ENCODE data around the gene DMPK.

The DMPK gene

GRCh38 chr19:45827459-45828093, 45.3 kb upstream of the DMPK start:
- no peak overlapping the region for H3K9ac ChIP-seq (ENCODE audit: low read length)
- no peaks in the 10 kb centered on the region for H4K20me1 ChIP-seq (ENCODE audit: low read depth, low read length)
- H2AFZ ChIP-seq (ENCODE audit: low read depth, low read length, severe bottlenecking) = no peak overlapping the region
- no peaks in the 10 kb centered on the region for H3K27me3 ChIP-seq (ENCODE audit: low read length)
- no peaks in the 10 kb centered on the region for H3F3A ChIP-seq (ENCODE audit: insufficient read depth)
- no peak overlapping the region for H3K27ac ChIP-seq (ENCODE audit: low read depth, low read length)
- H3K9me2 ChIP-seq (replicated peaks; ENCODE audit: insufficient read depth, low read length) = no peaks in the 10 kb centered on the region
- TF ChIP-seq EZH2phosphoT487 (conservative IDR thresholded peaks at IDR 0.05; ENCODE audit: low read length) (no peak), CTCF (IDR thresholded peaks at IDR 0.05; ENCODE audit: insufficient read depth, low read length, poor library complexity, severe bottlenecking) (no peak)
- no peaks in the 10 kb centered on the region for H3K9me3 ChIP-seq (ENCODE audit: insufficient read depth, low read length)
- no peaks in the 10 kb centered on the region for H3K79me2 ChIP-seq (ENCODE audit: insufficient read depth, low read length)
- no peaks in the 10 kb centered on the region; the same call in 1 of the 2 replicates for H3K36me3 ChIP-seq (ENCODE audit: low read length)
- no peak overlapping the region for H3K4me2 ChIP-seq (ENCODE audit: low read depth, low read length, poor library complexity, severe bottlenecking)
- no peak overlapping the region for H3K4me3 ChIP-seq (ENCODE audit: insufficient read depth, low read length, poor library complexity, severe bottlenecking)

GRCh38 chr19:45826934-45827333, 44.6 kb upstream of the DMPK start:
- no peaks in the 10 kb centered on the region for H3K9me2 ChIP-seq (replicated peaks; ENCODE audit: insufficient read depth, low read length)
- H3K27me3 ChIP-seq (ENCODE audit: low read length) = no peaks in the 10 kb centered on the region
- no peak overlapping the region for H3K27ac ChIP-seq (ENCODE audit: low read depth, low read length)
- H3K36me3 ChIP-seq (ENCODE audit: low read length) = no peaks in the 10 kb centered on the region; the same call in 1 of the 2 replicates
- H3F3A ChIP-seq (ENCODE audit: insufficient read depth) = no peaks in the 10 kb centered on the region
- H3K79me2 ChIP-seq (ENCODE audit: insufficient read depth, low read length) = no peaks in the 10 kb centered on the region
- H3K9ac ChIP-seq (ENCODE audit: low read length) = no peak overlapping the region
- H3K9me3 ChIP-seq (ENCODE audit: insufficient read depth, low read length) = no peaks in the 10 kb centered on the region
- H4K20me1 ChIP-seq (ENCODE audit: low read depth, low read length) = no peaks in the 10 kb centered on the region
- H3K4me3 ChIP-seq (ENCODE audit: insufficient read depth, low read length, poor library complexity, severe bottlenecking) = no peak overlapping the region
- H2AFZ ChIP-seq (ENCODE audit: low read depth, low read length, severe bottlenecking) = no peak overlapping the region
- TF ChIP-seq EZH2phosphoT487 (conservative IDR thresholded peaks at IDR 0.05; ENCODE audit: low read length) (no peak), CTCF (IDR thresholded peaks at IDR 0.05; ENCODE audit: insufficient read depth, low read length, poor library complexity, severe bottlenecking) (no peak)
- H3K4me2 ChIP-seq (ENCODE audit: low read depth, low read length, poor library complexity, severe bottlenecking) = no peak overlapping the region

GRCh38 chr19:45825917-45826893, 43.9 kb upstream of the DMPK start:
- H3K27ac ChIP-seq (ENCODE audit: low read depth, low read length) = no peak overlapping the region
- no peaks in the 10 kb centered on the region for H4K20me1 ChIP-seq (ENCODE audit: low read depth, low read length)
- TF ChIP-seq EZH2phosphoT487 (conservative IDR thresholded peaks at IDR 0.05; ENCODE audit: low read length) (no peak), CTCF (IDR thresholded peaks at IDR 0.05; ENCODE audit: insufficient read depth, low read length, poor library complexity, severe bottlenecking) (no peak)
- no peaks in the 10 kb centered on the region for H3K27me3 ChIP-seq (ENCODE audit: low read length)
- no peak overlapping the region for H3K9ac ChIP-seq (ENCODE audit: low read length)
- H3K9me3 ChIP-seq (ENCODE audit: insufficient read depth, low read length) = no peaks in the 10 kb centered on the region
- no peaks in the 10 kb centered on the region; the same call in 1 of the 2 replicates for H3K36me3 ChIP-seq (ENCODE audit: low read length)
- no peaks in the 10 kb centered on the region for H3K9me2 ChIP-seq (replicated peaks; ENCODE audit: insufficient read depth, low read length)
- H3F3A ChIP-seq (ENCODE audit: insufficient read depth) = no peaks in the 10 kb centered on the region
- no peaks in the 10 kb centered on the region for H3K79me2 ChIP-seq (ENCODE audit: insufficient read depth, low read length)
- no peak overlapping the region for H2AFZ ChIP-seq (ENCODE audit: low read depth, low read length, severe bottlenecking)
- no peak overlapping the region for H3K4me3 ChIP-seq (ENCODE audit: insufficient read depth, low read length, poor library complexity, severe bottlenecking)
- no peak overlapping the region for H3K4me2 ChIP-seq (ENCODE audit: low read depth, low read length, poor library complexity, severe bottlenecking)
